ENCODE measurements around the gene CCDC88C. TPM values are rescaled to one million over a fixed set of nuclear protein-coding genes. Genes with fewer than 3 reads are reported as not detected.
A peak's percentile ranks its signal among the peaks of the same experiment; 100 is the strongest.

Gene CCDC88C
- total and polyA plus RNA-seq, 4 donors, result 16.5 to 66.0 (median 32.1) TPM

GRCh38 chr14:91361233-91361811 lies 56.3 kb downstream of the CCDC88C start:
- peak; percentile 85 for ATAC-seq (ENCODE audit: insufficient read depth, low FRiP score)
- 25 to 47% methylated on average over 14 of the region's 14 CpGs for WGBS, 2 donors
- H3K9ac ChIP-seq (ENCODE audit: insufficient read depth in 1 of 2, low read length in 2 of 2), result no peak overlapping the region
- no peak for TF ChIP-seq CTCF (IDR thresholded peaks at IDR 0.05; ENCODE audit: control extremely low read depth, extremely low read depth)
- no peaks in the 10 kb centered on the region for H3K27me3 ChIP-seq (ENCODE audit: control insufficient read depth in 3 of 3, insufficient read depth in 3 of 3, low read length in 2 of 3)
- H3K9me3 ChIP-seq (ENCODE audit: control insufficient read depth in 4 of 4, insufficient read depth in 3 of 4, low read length in 3 of 4), result no peaks in the 10 kb centered on the region
- H3K4me1 ChIP-seq (ENCODE audit: control insufficient read depth in 5 of 5, insufficient read depth in 5 of 5, low read length in 5 of 5), result peaks cover 0 to 21% (median 10%) of the 10 kb centered on the region in 5 donors
- H3K4me3 ChIP-seq, result no peak overlapping the region
- H3K27ac ChIP-seq (ENCODE audit: low read depth in 1 of 2, low read length in 1 of 2), result peak overlapping the region in 1 of 2 donors; percentile 55
- DNase-seq, result peak; percentile 32 to 93 (median 81)
- H3K36me3 ChIP-seq (ENCODE audit: control insufficient read depth in 4 of 4, insufficient read depth in 4 of 4, low read length in 4 of 4), result peaks cover 0 to 2% (median 0%) of the 10 kb centered on the region in 4 donors

GRCh38 chr14:91360490-91361232 lies 57.0 kb downstream of the CCDC88C start:
- Histone ChIP-seq H3K9ac (ENCODE audit: insufficient read depth in 1 of 2, low read length in 2 of 2) (peak overlapping the region in 1 of 2 donors; percentile 55), H3K36me3 (ENCODE audit: control insufficient read depth in 4 of 4, insufficient read depth in 4 of 4, low read length in 4 of 4) (peaks cover 0 to 2% (median 0%) of the 10 kb centered on the region in 4 donors), H3K27ac (ENCODE audit: low read depth in 1 of 2, low read length in 1 of 2) (peak overlapping the region in 1 of 2 donors; percentile 70), H3K27me3 (ENCODE audit: control insufficient read depth in 3 of 3, insufficient read depth in 3 of 3, low read length in 2 of 3) (no peaks in the 10 kb centered on the region), H3K9me3 (ENCODE audit: control insufficient read depth in 4 of 4, insufficient read depth in 3 of 4, low read length in 3 of 4) (no peaks in the 10 kb centered on the region), H3K4me3 (no peak overlapping the region), H3K4me1 (ENCODE audit: control insufficient read depth in 5 of 5, insufficient read depth in 5 of 5, low read length in 5 of 5) (peaks cover 0 to 21% (median 10%) of the 10 kb centered on the region in 5 donors)
- no peak for ATAC-seq (ENCODE audit: insufficient read depth, low FRiP score)
- 63 to 70% methylated on average over 17 of the region's 17 CpGs for WGBS, 2 donors
- DNase-seq, result no peak
- no peak for TF ChIP-seq CTCF (IDR thresholded peaks at IDR 0.05; ENCODE audit: control extremely low read depth, extremely low read depth)

GRCh38 chr14:91358654-91359220 lies 58.9 kb downstream of the CCDC88C start:
- no peak overlapping the region for H3K4me3 ChIP-seq
- WGBS, 2 donors, result 97 to 98% methylated on average over 13 of the region's 13 CpGs
- H3K4me1 ChIP-seq (ENCODE audit: control insufficient read depth in 5 of 5, insufficient read depth in 5 of 5, low read length in 5 of 5), result peaks cover 0 to 23% (median 10%) of the 10 kb centered on the region in 5 donors
- no peak overlapping the region for H3K27ac ChIP-seq (ENCODE audit: low read depth in 1 of 2, low read length in 1 of 2)
- H3K36me3 ChIP-seq (ENCODE audit: control insufficient read depth in 4 of 4, insufficient read depth in 4 of 4, low read length in 4 of 4), result peaks cover 0 to 2% (median 0%) of the 10 kb centered on the region in 4 donors
- H3K9me3 ChIP-seq (ENCODE audit: control insufficient read depth in 4 of 4, insufficient read depth in 3 of 4, low read length in 3 of 4), result no peaks in the 10 kb centered on the region
- DNase-seq (no peak), ATAC-seq (ENCODE audit: insufficient read depth, low FRiP score) (no peak)
- no peaks in the 10 kb centered on the region for H3K27me3 ChIP-seq (ENCODE audit: control insufficient read depth in 3 of 3, insufficient read depth in 3 of 3, low read length in 2 of 3)
- no peak for TF ChIP-seq CTCF (IDR thresholded peaks at IDR 0.05; ENCODE audit: control extremely low read depth, extremely low read depth)
- H3K9ac ChIP-seq (ENCODE audit: insufficient read depth in 1 of 2, low read length in 2 of 2), result no peak overlapping the region

Data from lung (tissue), 12 donors.